ENCODE results near the gene RABGAP1L.
A peak's percentile ranks its signal among the peaks of the same experiment; 100 is the strongest.

The RABGAP1L gene

GRCh38 chr1:174989536-174990220, 830.4 kb downstream of the RABGAP1L start:
- Histone ChIP-seq H3K9ac (ENCODE audit: low read length) (no peak overlapping the region), H3K27ac (ENCODE audit: low read length) (no peak overlapping the region), H3K36me3 (ENCODE audit: control insufficient read depth, low read depth, low read length) (peaks cover 78% of the 10 kb centered on the region), H3K27me3 (ENCODE audit: control insufficient read depth, insufficient read depth, low read length) (no peaks in the 10 kb centered on the region), H3K4me3 (ENCODE audit: low read length) (no peak overlapping the region), H3K4me1 (ENCODE audit: control insufficient read depth, low read depth, low read length) (no peaks in the 10 kb centered on the region), H3K9me3 (ENCODE audit: control insufficient read depth, low read depth, low read length) (no peaks in the 10 kb centered on the region)

- no peak overlapping the region for H3K9ac ChIP-seq (ENCODE audit: low read length)
- no peak overlapping the region for H3K4me3 ChIP-seq (ENCODE audit: low read length)
- H3K27ac ChIP-seq (ENCODE audit: low read length), result no peak overlapping the region
- H3K36me3 ChIP-seq (ENCODE audit: control insufficient read depth, low read depth, low read length), result peaks cover 70% of the 10 kb centered on the region
- no peaks in the 10 kb centered on the region for H3K27me3 ChIP-seq (ENCODE audit: control insufficient read depth, insufficient read depth, low read length)
- H3K4me1 ChIP-seq (ENCODE audit: control insufficient read depth, low read depth, low read length), result no peaks in the 10 kb centered on the region
- H3K9me3 ChIP-seq (ENCODE audit: control insufficient read depth, low read depth, low read length), result no peaks in the 10 kb centered on the region
Measured at GRCh38 chr1:174990382-174990999, 831.2 kb downstream of the RABGAP1L start.

GRCh38 chr1:174991473-174991872, 832.2 kb downstream of the RABGAP1L start:
- Histone ChIP-seq H3K27ac (ENCODE audit: low read length) (no peak overlapping the region), H3K27me3 (ENCODE audit: control insufficient read depth, insufficient read depth, low read length) (no peaks in the 10 kb centered on the region), H3K36me3 (ENCODE audit: control insufficient read depth, low read depth, low read length) (peaks cover 64% of the 10 kb centered on the region), H3K9ac (ENCODE audit: low read length) (no peak overlapping the region), H3K4me3 (ENCODE audit: low read length) (no peak overlapping the region), H3K9me3 (ENCODE audit: control insufficient read depth, low read depth, low read length) (no peaks in the 10 kb centered on the region), H3K4me1 (ENCODE audit: control insufficient read depth, low read depth, low read length) (no peaks in the 10 kb centered on the region)

GRCh38 chr1:174995121-174995520, 835.8 kb downstream of the RABGAP1L start:
- H3K4me1 ChIP-seq (ENCODE audit: control insufficient read depth, low read depth, low read length), result no peaks in the 10 kb centered on the region
- peaks cover 40% of the 10 kb centered on the region for H3K36me3 ChIP-seq (ENCODE audit: control insufficient read depth, low read depth, low read length)
- no peak overlapping the region for H3K9ac ChIP-seq (ENCODE audit: low read length)
- no peaks in the 10 kb centered on the region for H3K9me3 ChIP-seq (ENCODE audit: control insufficient read depth, low read depth, low read length)
- H3K27ac ChIP-seq (ENCODE audit: low read length), result no peak overlapping the region
- H3K4me3 ChIP-seq (ENCODE audit: low read length), result no peak overlapping the region
- H3K27me3 ChIP-seq (ENCODE audit: control insufficient read depth, insufficient read depth, low read length), result no peaks in the 10 kb centered on the region

- Histone ChIP-seq H3K4me3 (ENCODE audit: low read length) (no peak overlapping the region), H3K27me3 (ENCODE audit: control insufficient read depth, insufficient read depth, low read length) (no peaks in the 10 kb centered on the region), H3K4me1 (ENCODE audit: control insufficient read depth, low read depth, low read length) (no peaks in the 10 kb centered on the region), H3K27ac (ENCODE audit: low read length) (no peak overlapping the region), H3K9ac (ENCODE audit: low read length) (no peak overlapping the region), H3K36me3 (ENCODE audit: control insufficient read depth, low read depth, low read length) (peaks cover 32% of the 10 kb centered on the region), H3K9me3 (ENCODE audit: control insufficient read depth, low read depth, low read length) (no peaks in the 10 kb centered on the region)
Measured at GRCh38 chr1:174995916-174996315, 836.6 kb downstream of the RABGAP1L start.

GRCh38 chr1:174996476-174996875, 837.2 kb downstream of the RABGAP1L start:
- Histone ChIP-seq H3K4me3 (ENCODE audit: low read length) (no peak overlapping the region), H3K36me3 (ENCODE audit: control insufficient read depth, low read depth, low read length) (peaks cover 27% of the 10 kb centered on the region), H3K9ac (ENCODE audit: low read length) (no peak overlapping the region), H3K9me3 (ENCODE audit: control insufficient read depth, low read depth, low read length) (no peaks in the 10 kb centered on the region), H3K27me3 (ENCODE audit: control insufficient read depth, insufficient read depth, low read length) (no peaks in the 10 kb centered on the region), H3K27ac (ENCODE audit: low read length) (no peak overlapping the region), H3K4me1 (ENCODE audit: control insufficient read depth, low read depth, low read length) (no peaks in the 10 kb centered on the region)

- peaks cover 21% of the 10 kb centered on the region for H3K36me3 ChIP-seq (ENCODE audit: control insufficient read depth, low read depth, low read length)
- no peak overlapping the region for H3K27ac ChIP-seq (ENCODE audit: low read length)
- H3K27me3 ChIP-seq (ENCODE audit: control insufficient read depth, insufficient read depth, low read length), result no peaks in the 10 kb centered on the region
- no peak overlapping the region for H3K4me3 ChIP-seq (ENCODE audit: low read length)
- no peak overlapping the region for H3K9ac ChIP-seq (ENCODE audit: low read length)
- H3K4me1 ChIP-seq (ENCODE audit: control insufficient read depth, low read depth, low read length), result no peaks in the 10 kb centered on the region
- no peaks in the 10 kb centered on the region for H3K9me3 ChIP-seq (ENCODE audit: control insufficient read depth, low read depth, low read length)
Measured at GRCh38 chr1:174997041-174997440, 837.7 kb downstream of the RABGAP1L start.

- peak overlapping the region; percentile 98 for H3K4me3 ChIP-seq (ENCODE audit: low read length)
- H3K36me3 ChIP-seq (ENCODE audit: control insufficient read depth, low read depth, low read length), result peaks cover 6% of the 10 kb centered on the region
Measured at GRCh38 chr1:174998569-174999215, 839.4 kb downstream of the RABGAP1L start.

GRCh38 chr1:174999216-174999935, 840.1 kb downstream of the RABGAP1L start:
- Histone ChIP-seq H3K4me1 (ENCODE audit: control insufficient read depth, low read depth, low read length) (no peaks in the 10 kb centered on the region), H3K9me3 (ENCODE audit: control insufficient read depth, low read depth, low read length) (no peaks in the 10 kb centered on the region), H3K27ac (ENCODE audit: low read length) (peak overlapping the region; percentile 98), H3K36me3 (ENCODE audit: control insufficient read depth, low read depth, low read length) (peaks cover 3% of the 10 kb centered on the region), H3K27me3 (ENCODE audit: control insufficient read depth, insufficient read depth, low read length) (no peaks in the 10 kb centered on the region), H3K4me3 (ENCODE audit: low read length) (peak overlapping the region; percentile 98), H3K9ac (ENCODE audit: low read length) (peak overlapping the region; percentile 98)

More at GRCh38 chr1:174998569-174999215, 839.4 kb downstream of the RABGAP1L start:
- H3K27ac ChIP-seq (ENCODE audit: low read length), result peak overlapping the region; percentile 98
- no peaks in the 10 kb centered on the region for H3K27me3 ChIP-seq (ENCODE audit: control insufficient read depth, insufficient read depth, low read length)
- no peaks in the 10 kb centered on the region for H3K4me1 ChIP-seq (ENCODE audit: control insufficient read depth, low read depth, low read length)
- no peaks in the 10 kb centered on the region for H3K9me3 ChIP-seq (ENCODE audit: control insufficient read depth, low read depth, low read length)
- peak overlapping the region; percentile 98 for H3K9ac ChIP-seq (ENCODE audit: low read length)

GRCh38 chr1:174999936-175000696, 840.8 kb downstream of the RABGAP1L start, which contains the start of gene CACYBP:
CACYBP (plus strand) TSS chr1:174999947; CDS start chr1:175000181, 234 bp downstream.
- no peaks in the 10 kb centered on the region for H3K27me3 ChIP-seq (ENCODE audit: control insufficient read depth, insufficient read depth, low read length)
- peak within 1 kb of the TSS; percentile 98 for H3K9ac ChIP-seq (ENCODE audit: low read length)
- H3K4me3 ChIP-seq (ENCODE audit: low read length), result peak within 1 kb of the TSS; percentile 98
- H3K4me1 ChIP-seq (ENCODE audit: control insufficient read depth, low read depth, low read length), result no peaks in the 10 kb centered on the region
- no peaks in the 10 kb centered on the region for H3K9me3 ChIP-seq (ENCODE audit: control insufficient read depth, low read depth, low read length)
- peak within 1 kb of the TSS; percentile 98 for H3K27ac ChIP-seq (ENCODE audit: low read length)
- peaks cover 9% of the 10 kb centered on the region for H3K36me3 ChIP-seq (ENCODE audit: control insufficient read depth, low read depth, low read length)

Measured in iPS-18a (cell line).